Liver (tissue), 9 donors: Measurements from ENCODE around the gene UNC45B. TPM values are rescaled to one million over a fixed set of nuclear protein-coding genes. Genes with fewer than 3 reads are reported as not detected.

Source experiments
- DNase-seq: peaks from one replicate; pipeline ENCODE4 v3.0.0-alpha.2; 2017; ENCODE audit warnings: low spot score
- H3K27ac ChIP-seq, 2 donors: one replicate each; pipeline ENCODE4 v1.7.0; 2013; ENCODE audit warnings: inconsistent platforms in 2 of 2, low read length in 2 of 2, control low read depth in 1 of 2, low read depth in 1 of 2, mild to moderate bottlenecking in 1 of 2
- H3K27me3 ChIP-seq, 4 donors: one replicate each; pipeline versions ENCODE4 v1.6.1 to v1.7.0; 2013; ENCODE audit warnings: low read length in 3 of 4, inconsistent platforms in 1 of 4, mild to moderate bottlenecking in 1 of 4, moderate library complexity in 1 of 4; ENCODE audit not compliant: control insufficient read depth in 4 of 4, insufficient read depth in 4 of 4
- H3K36me3 ChIP-seq, 4 donors: one replicate each; pipeline versions ENCODE4 v1.6.1 to v1.7.0; 2013; ENCODE audit warnings: low read length in 3 of 4, mild to moderate bottlenecking in 3 of 4, low read depth in 1 of 4, moderate library complexity in 1 of 4; ENCODE audit not compliant: control insufficient read depth in 4 of 4, insufficient read depth in 3 of 4
- H3K4me1 ChIP-seq, 4 donors: one replicate each; pipeline versions ENCODE4 v1.6.1 to v1.7.0; 2013; ENCODE audit warnings: low read length in 3 of 4, mild to moderate bottlenecking in 3 of 4, moderate library complexity in 1 of 4; ENCODE audit not compliant: control insufficient read depth in 4 of 4, insufficient read depth in 4 of 4
- H3K4me3 ChIP-seq, 3 donors: one replicate each; pipeline versions ENCODE4 v1.6.1 to v1.7.0; 2013; ENCODE audit warnings: low read length in 3 of 3, control low read depth in 1 of 3, low read depth in 1 of 3, mild to moderate bottlenecking in 1 of 3
- H3K9ac ChIP-seq, 2 donors: one replicate each; pipeline ENCODE4 v1.7.0; 2013; ENCODE audit warnings: low read length in 2 of 2, mild to moderate bottlenecking in 2 of 2, moderate library complexity in 2 of 2, control low read depth in 1 of 2, low read depth in 1 of 2
- H3K9me3 ChIP-seq, 4 donors: one replicate each; pipeline versions ENCODE4 v1.6.1 to v1.7.0; 2013; ENCODE audit warnings: low read length in 3 of 4; ENCODE audit not compliant: control insufficient read depth in 4 of 4
- ATF3 ChIP-seq: IDR thresholded peaks from 2 replicates; pipeline ENCODE4 v1.6.1; 2016; ENCODE audit warnings: antibody characterized with exemption
- CTCF ChIP-seq: fragments of 150-350 bp; IDR thresholded peaks from 2 replicates; pipeline ENCODE4 v1.5.1; 2017; ENCODE audit warnings: improper control_type of control experiment, low read depth, low read length; ENCODE audit not compliant: missing input control
- EGR1 ChIP-seq, 2 donors: IDR thresholded peaks; 2 replicates each; pipeline ENCODE4 v1.6.1; 2016 to 2018; ENCODE audit warnings: antibody characterized with exemption in 2 of 2, low read depth in 2 of 2
- FOXA1 ChIP-seq: IDR thresholded peaks from 2 replicates; pipeline ENCODE4 v1.6.1; 2016; ENCODE audit warnings: antibody characterized with exemption
- FOXA2 ChIP-seq: IDR thresholded peaks from 2 replicates; pipeline ENCODE4 v1.6.1; 2016; ENCODE audit warnings: antibody characterized with exemption
- GABPA ChIP-seq, 2 donors: IDR thresholded peaks in 1 of 2; conservative IDR thresholded peaks in 1 of 2; 2 replicates each; pipeline ENCODE4 v1.6.1; 2016; ENCODE audit warnings: antibody characterized with exemption in 2 of 2, mild to moderate bottlenecking in 1 of 2, moderate library complexity in 1 of 2
- HNF4A ChIP-seq, 2 donors: conservative IDR thresholded peaks; 2 replicates each; pipeline ENCODE4 v1.6.1; 2016; ENCODE audit warnings: antibody characterized with exemption in 2 of 2, mild to moderate bottlenecking in 2 of 2
- HNF4G ChIP-seq: IDR thresholded peaks from 2 replicates; pipeline ENCODE4 v1.6.1; 2016; ENCODE audit warnings: antibody characterized with exemption
- JUND ChIP-seq, 2 donors: IDR thresholded peaks; 2 replicates each; pipeline ENCODE4 v1.6.1; 2016; ENCODE audit warnings: antibody characterized with exemption in 2 of 2
- MAX ChIP-seq: IDR thresholded peaks from 2 replicates; pipeline ENCODE4 v1.6.1; 2016; ENCODE audit warnings: antibody characterized with exemption
- NR2F2 ChIP-seq: IDR thresholded peaks from 2 replicates; pipeline ENCODE4 v1.6.1; 2016; ENCODE audit warnings: antibody characterized with exemption
- RAD21 ChIP-seq, 2 donors: IDR thresholded peaks; 2 replicates each; pipeline ENCODE4 v1.6.1; 2016; ENCODE audit warnings: antibody characterized with exemption in 2 of 2, mild to moderate bottlenecking in 2 of 2
- REST ChIP-seq: IDR thresholded peaks from 2 replicates; pipeline ENCODE4 v1.6.1; 2016; ENCODE audit warnings: antibody characterized with exemption, mild to moderate bottlenecking
- RXRA ChIP-seq, 2 donors: IDR thresholded peaks; 2 replicates each; pipeline ENCODE4 v1.6.1; 2017 to 2018; ENCODE audit warnings: antibody characterized with exemption in 2 of 2, mild to moderate bottlenecking in 1 of 2
- SP1 ChIP-seq: IDR thresholded peaks from 2 replicates; pipeline ENCODE4 v1.6.1; 2018; ENCODE audit warnings: antibody characterized with exemption, mild to moderate bottlenecking
- TAF1 ChIP-seq: conservative IDR thresholded peaks from 2 replicates; pipeline ENCODE4 v1.6.1; 2016; ENCODE audit warnings: antibody characterized with exemption, mild to moderate bottlenecking
- YY1 ChIP-seq: IDR thresholded peaks from 2 replicates; pipeline ENCODE4 v1.6.1; 2016; ENCODE audit warnings: antibody characterized with exemption, mild to moderate bottlenecking
- ZBTB33 ChIP-seq: IDR thresholded peaks from 2 replicates; pipeline ENCODE4 v1.6.1; 2016; ENCODE audit warnings: antibody characterized with exemption
- WGBS: extraction: QIAGEN DNeasy Blood & Tissue Kit; methylation state at CpG from one replicate; pipeline ENCODE4 v1.1.7; 2013; 5-methylcytosine and 5-hydroxymethylcytosine counted together
- polyA plus RNA-seq, 2 donors: library from polyadenylated mRNA; stranded (reverse) in 1 of 2; unstranded in 1 of 2; fragments of 200-250 nt in 1 of 2; fragments of >200 nt in 1 of 2; fragmentation: Nextera tagmentation in 1 of 2; extraction: Ambion mirVana in 1 of 2; gene quantifications; one replicate each; pipeline versions ENCODE4 v1.2.1 to v1.2.3, GENCODE V29; 2013 to 2015
- total RNA-seq, 2 donors: library from RNA; depleted of rRNA; stranded (reverse); fragments of >200 nt; gene quantifications; one replicate each; pipeline ENCODE4 v1.2.3, GENCODE V29; 2014
- donor health status: healthy.
- donor health status: healthy.
- donor health status: healthy.
- donor health status: healthy.
- donor health status: healthy.

UNC45B gene
- total and polyA plus RNA-seq, 4 donors = 0.02 to 0.09 TPM; not detected in 2

- Histone ChIP-seq H3K9me3 (no peaks in the 10 kb centered on the region), H3K36me3 (peaks cover 6 to 40% (median 20%) of the 10 kb centered on the region in 4 donors), H3K4me3 (no peak overlapping the region), H3K27ac (no peak overlapping the region), H3K9ac (no peak overlapping the region), H3K4me1 (peaks cover 0 to 6% (median 0%) of the 10 kb centered on the region in 4 donors), H3K27me3 (no peaks in the 10 kb centered on the region)
- WGBS = 94% methylated on average over 5 of the region's 5 CpGs
- DNase-seq = no peak
- TF ChIP-seq RXRA (IDR thresholded peaks at IDR 0.05) (no peak), MAX (no peak), JUND (IDR thresholded peaks at IDR 0.05) (no peak), YY1 (no peak), ATF3 (no peak), ZBTB33 (no peak), CTCF (no peak), FOXA1 (no peak), TAF1 (no peak), GABPA (IDR thresholded peaks at IDR 0.05 in 1 of 2, conservative IDR thresholded peaks at IDR 0.05 in 1 of 2) (no peak), SP1 (no peak), NR2F2 (no peak), HNF4G (no peak), EGR1 (IDR thresholded peaks at IDR 0.05; ENCODE audit: low read depth in 2 of 2) (no peak), RAD21 (IDR thresholded peaks at IDR 0.05) (no peak)
Observed at GRCh38 chr17:35129973-35130351, 17.7 kb upstream of the UNC45B start.

GRCh38 chr17:35130392-35130791, 17.2 kb upstream of the UNC45B start:
- Histone ChIP-seq H3K4me1 (peaks cover 0 to 6% (median 0%) of the 10 kb centered on the region in 4 donors), H3K9me3 (no peaks in the 10 kb centered on the region), H3K36me3 (peaks cover 8 to 45% (median 24%) of the 10 kb centered on the region in 4 donors), H3K27me3 (no peaks in the 10 kb centered on the region), H3K9ac (no peak overlapping the region), H3K27ac (no peak overlapping the region), H3K4me3 (no peak overlapping the region)
- DNase-seq = no peak
- TF ChIP-seq FOXA2 = no peak
- TF ChIP-seq CTCF = no peak
- no peak for TF ChIP-seq EGR1 (IDR thresholded peaks at IDR 0.05; ENCODE audit: low read depth in 2 of 2)
- TF ChIP-seq YY1 = no peak
- TF ChIP-seq REST = no peak
- no peak for TF ChIP-seq RAD21 (IDR thresholded peaks at IDR 0.05)
- TF ChIP-seq HNF4G = no peak
- no peak for TF ChIP-seq FOXA1
- no peak for TF ChIP-seq HNF4A (conservative IDR thresholded peaks at IDR 0.05)
- no peak for TF ChIP-seq TAF1
- WGBS = over 99% methylated on average over 3 of the region's 3 CpGs
